Fibroblast of peridontal ligament (primary cell): Measurements from ENCODE around the gene ZNF70.

ENCODE experiments used
- DNase-seq: peaks from one replicate; pipeline ENCODE4 v3.0.0-alpha.2; 2010; ENCODE audit errors: extremely low read depth

Gene ZNF70

GRCh38 chr22:23779083-23779482 lies 28.2 kb upstream of the ZNF70 start:
- no peak for DNase-seq

GRCh38 chr22:23778577-23778900 lies 27.6 kb upstream of the ZNF70 start:
- no peak for DNase-seq

GRCh38 chr22:23777776-23778576 lies 27.1 kb upstream of the ZNF70 start:
- DNase-seq, result no peak

GRCh38 chr22:23775779-23776375 lies 25.0 kb upstream of the ZNF70 start:
- no peak for DNase-seq

- DNase-seq, result peak; percentile 73
These were observed 24.1 kb upstream of the ZNF70 start for GRCh38 chr22:23774922-23775436.

- DNase-seq, result no peak
These were observed 23.4 kb upstream of the ZNF70 start for GRCh38 chr22:23774114-23774921.

GRCh38 chr22:23773483-23774113 lies 22.7 kb upstream of the ZNF70 start:
- DNase-seq, result no peak

GRCh38 chr22:23772649-23773473 lies 21.9 kb upstream of the ZNF70 start, which contains the start of gene MMP11:
TSS of gene MMP11 (plus strand) at chr22:23772849. CDS start at chr22:23772871, 22 bp downstream.
- DNase-seq, result no peak

GRCh38 chr22:23772315-23772648 lies 21.4 kb upstream of the ZNF70 start:
- DNase-seq, result no peak

GRCh38 chr22:23769321-23769965 lies 18.5 kb upstream of the ZNF70 start:
- no peak for DNase-seq

- peak; percentile 68 for DNase-seq
These were observed 17.0 kb upstream of the ZNF70 start, which contains the start of gene CHCHD10 for GRCh38 chr22:23767673-23768548. TSS of gene CHCHD10 (minus strand) at chr22:23767972. CDS start at chr22:23767874, 98 bp downstream.

- DNase-seq, result no peak
These were observed 16.4 kb upstream of the ZNF70 start for GRCh38 chr22:23767303-23767672.

GRCh38 chr22:23764899-23765881 lies 14.3 kb upstream of the ZNF70 start:
- no peak for DNase-seq

- DNase-seq, result no peak
These were observed 13.0 kb upstream of the ZNF70 start for GRCh38 chr22:23763954-23764353.

GRCh38 chr22:23763579-23763945 lies 12.7 kb upstream of the ZNF70 start:
- no peak for DNase-seq

GRCh38 chr22:23762842-23763578 lies 12.1 kb upstream of the ZNF70 start, which contains the start of gene C22orf15:
TSS of gene C22orf15 (plus strand) at chr22:23762990. CDS start at chr22:23763307, 317 bp downstream.
- no peak for DNase-seq

GRCh38 chr22:23760056-23760455 lies 9.1 kb upstream of the ZNF70 start:
- no peak for DNase-seq

GRCh38 chr22:23759566-23759965 lies 8.7 kb upstream of the ZNF70 start:
- no peak for DNase-seq
